NCI-H82 treated with DMSO at 0.1 percent for 48 hours (cell line): Measurements from ENCODE around the gene HID1.

Source experiments
- DNase-seq: peaks from one replicate; lab custom pipeline; 2025; ENCODE audit not compliant: unreplicated experiment; lab: John Stamatoyannopoulos, UW

Gene HID1

DNA sequence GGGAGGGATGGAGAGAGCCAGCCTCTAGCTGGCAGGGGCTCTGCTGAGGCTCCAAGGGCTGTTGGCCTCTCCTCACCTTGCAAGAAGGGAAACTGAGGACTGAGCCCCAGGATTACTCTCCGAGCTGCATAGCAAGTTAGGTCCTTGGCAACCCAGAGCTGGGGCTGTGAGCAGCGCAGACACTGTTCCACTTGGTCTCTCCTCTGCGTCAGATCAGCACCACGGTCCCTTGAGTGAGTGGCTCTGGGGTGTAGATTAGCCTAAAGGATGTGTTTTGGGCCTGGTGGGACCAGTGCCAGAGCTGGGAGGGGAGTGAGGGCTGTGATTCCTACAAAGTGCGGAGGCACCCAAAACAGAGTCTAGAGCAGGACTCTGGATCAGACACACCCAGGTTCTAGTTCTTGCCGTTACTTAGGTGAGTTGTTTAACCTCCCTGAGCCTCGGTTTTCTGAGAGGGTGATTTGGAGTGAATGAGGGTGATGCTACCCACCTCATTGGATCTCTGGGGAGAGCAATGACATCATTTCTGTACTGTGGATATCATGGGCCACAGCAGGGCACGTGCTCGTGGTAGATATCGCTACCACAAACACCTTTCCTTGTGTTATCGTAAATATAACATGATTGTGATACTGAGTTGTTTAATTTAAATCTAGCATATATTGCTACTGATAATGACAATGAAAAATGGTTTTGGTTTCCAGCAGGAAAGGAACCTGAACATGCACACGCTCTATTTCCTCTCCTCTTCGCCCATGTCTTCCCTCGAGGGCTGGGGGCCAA lies 71.0 kb downstream of the HID1 start:
- DNase-seq = no peak
